ENCODE measurements around the gene ZHX3. TPM values are rescaled to one million over a fixed set of nuclear protein-coding genes. Genes with fewer than 3 reads are reported as not detected.

The ZHX3 gene
- total and polyA plus RNA-seq, 2 of the 13 experiments (the other 11 are each of a cell fraction or from before 2014, with no cell fraction given): 8.4 to 11.7 TPM

- TF ChIP-seq UBTF (CRISPR knock-in tag; IDR thresholded peaks at IDR 0.05) (peak; percentile 87), WIZ (CRISPR knock-in tag; IDR thresholded peaks at IDR 0.05) (no peak; the same call in 1 of the 2 replicates), KIAA2018 (CRISPR knock-in tag; IDR thresholded peaks at IDR 0.05; ENCODE audit: borderline replicate concordance) (peak; percentile 90), ZNF10 (CRISPR knock-in tag; IDR thresholded peaks at IDR 0.05; ENCODE audit: borderline replicate concordance, low read depth) (no peak), ZNF512B (CRISPR knock-in tag; IDR thresholded peaks at IDR 0.05; ENCODE audit: borderline replicate concordance) (peak; percentile 71; the same call in 1 of the 2 replicates), ATF2 (CRISPR knock-in tag; IDR thresholded peaks at IDR 0.05) (peak; percentile 71), ZNF556 (CRISPR knock-in tag; IDR thresholded peaks at IDR 0.05; ENCODE audit: borderline replicate concordance) (peak; percentile 74; the same call in 1 of the 2 replicates), SMAD9 (CRISPR knock-in tag; IDR thresholded peaks at IDR 0.05) (no peak), ZBTB38 (CRISPR knock-in tag; IDR thresholded peaks at IDR 0.05) (peak; percentile 83; the same call in 1 of the 2 replicates), MED1 (CRISPR knock-in tag; IDR thresholded peaks at IDR 0.05) (peak; percentile 42; the same call in 1 of the 2 replicates)
Observed at GRCh38 chr20:41316602-41317545, 657 bp downstream of the ZHX3 start (continued).
